SK-N-SH treated with all-trans-retinoic acid at 6 μM for 48 hours (cell line): Measurements from ENCODE around the gene ATP6V1F.

Experiments used
- BACH2 ChIP-seq: fragments of 250-450 bp; sonication (Bioruptor Pico); IDR thresholded peaks from 2 replicates; pipeline ENCODE4 v1.9.0; 2021; ENCODE audit warnings: mild to moderate bottlenecking, borderline replicate concordance
- CREB5 ChIP-seq: fragments of 250-450 bp; sonication (Bioruptor Pico); IDR thresholded peaks from 2 replicates; pipeline ENCODE4 v1.5.1; 2020; ENCODE audit warnings: low read depth, mild to moderate bottlenecking, moderate library complexity
- RARB ChIP-seq: fragments of 250-450 bp; sonication (Bioruptor Pico); IDR thresholded peaks from 2 replicates; pipeline ENCODE4 v1.8.0; 2021; ENCODE audit warnings: mild to moderate bottlenecking, moderate library complexity
- ZFP30 ChIP-seq: fragments of 450-650 bp; formaldehyde crosslinking; IDR thresholded peaks from 2 replicates; pipeline ENCODE4 v1.5.0; 2022; ENCODE audit warnings: mild to moderate bottlenecking, moderate library complexity

- no peak for TF ChIP-seq CREB5 (CRISPR knock-in tag)
- no peak for TF ChIP-seq ZFP30
- TF ChIP-seq RARB (CRISPR knock-in tag) = no peak
- TF ChIP-seq BACH2 = no peak
These were observed 15.1 kb downstream of the ATP6V1F start for GRCh38 chr7:128877756-128878120.
